Activated naive CD4-positive, alpha-beta T cell treated with anti-CD3 and anti-CD28 coated beads for 36 hours (primary cell): Measurements from ENCODE around the gene KRTAP12-2. TPM values are rescaled to one million over a fixed set of nuclear protein-coding genes. Genes with fewer than 3 reads are reported as not detected.
A peak's percentile ranks its signal among the peaks of the same experiment; 100 is the strongest.
"Not testable (repeated sequence)": the region's sequence is repeated elsewhere in the genome, so short reads cannot be mapped to it uniquely, and the experiment has no call there.

ENCODE experiments used
- CTCF ChIA-PET: fragments of 350-600 bp; sonication (Branson Sonifier 250); formaldehyde crosslinking; loops from one replicate; lab custom pipeline; 2021; ENCODE audit warnings: antibody characterized with exemption; lab: Charles Lee
- DNase-seq: peaks from one replicate; pipeline ENCODE4 v3.0.0-alpha.2; 2020
- H3K27ac Mint-ChIP-seq: one replicate; pipeline ENCODE4 v1.8.0; 2021; ENCODE audit warnings: mild to moderate bottlenecking, mixed read lengths
- H3K27me3 Mint-ChIP-seq: one replicate; pipeline ENCODE4 v1.8.0; 2021; ENCODE audit warnings: low read depth, mixed read lengths
- H3K36me3 Mint-ChIP-seq: one replicate; pipeline ENCODE4 v1.8.0; 2021; ENCODE audit warnings: low read depth, mixed read lengths
- H3K4me1 Mint-ChIP-seq: one replicate; pipeline ENCODE4 v1.8.0; 2021; ENCODE audit warnings: low read depth, mixed read lengths
- H3K4me3 Mint-ChIP-seq: one replicate; pipeline ENCODE4 v1.8.0; 2021; ENCODE audit warnings: mild to moderate bottlenecking, moderate library complexity, mixed read lengths
- H3K9me3 Mint-ChIP-seq: one replicate; pipeline ENCODE4 v1.8.0; 2021; ENCODE audit warnings: mixed read lengths
- intact Hi-C: fragments of 100-400 bp; cut with micrococcal nuclease; formaldehyde crosslinking; loops from one replicate; pipeline ENCODE4 v1.15.1; 2023
- total RNA-seq, 2 experiments: library from RNA; stranded (reverse); gene quantifications; one replicate each; pipeline ENCODE4 v1.2.3, GENCODE V29; 2021

KRTAP12-2 gene
- total RNA-seq, 2 experiments from 2014 or later: not detected

DNA sequence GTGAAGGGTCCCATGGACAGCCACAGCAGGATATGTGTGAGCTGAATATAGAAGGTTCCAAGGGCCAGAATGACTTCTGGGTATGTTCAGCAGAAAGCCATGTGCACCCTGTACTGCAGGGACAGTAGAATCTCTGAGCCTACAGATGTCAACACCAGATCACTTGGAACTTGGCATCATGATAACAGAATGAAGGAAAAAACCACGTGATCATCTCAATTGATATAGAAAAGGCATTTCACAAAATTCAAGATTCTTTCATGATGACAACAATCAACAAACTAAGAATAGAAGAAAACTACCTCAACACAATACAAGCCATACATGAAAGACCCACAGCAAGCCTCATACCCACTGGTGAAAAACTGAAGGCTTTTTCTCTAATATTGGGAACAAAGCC is 885 bp upstream of the KRTAP12-2 start:
- H3K9me3 Mint-ChIP-seq: peaks cover 13% of the 10 kb centered on the region
- no peaks in the 10 kb centered on the region for H3K36me3 Mint-ChIP-seq
- no peak overlapping the region for H3K27ac Mint-ChIP-seq
- no peaks in the 10 kb centered on the region for H3K27me3 Mint-ChIP-seq
- intact Hi-C loops: no loop called here
- no peak overlapping the region for H3K4me3 Mint-ChIP-seq
- H3K4me1 Mint-ChIP-seq: no peaks in the 10 kb centered on the region
- no peak for DNase-seq
- CTCF ChIA-PET: interaction anchor here (1.0 kb wide), 1 partner anchor 126 kb away, joined by 5 read pairs; no protein-coding TSS in a partner anchor

DNA sequence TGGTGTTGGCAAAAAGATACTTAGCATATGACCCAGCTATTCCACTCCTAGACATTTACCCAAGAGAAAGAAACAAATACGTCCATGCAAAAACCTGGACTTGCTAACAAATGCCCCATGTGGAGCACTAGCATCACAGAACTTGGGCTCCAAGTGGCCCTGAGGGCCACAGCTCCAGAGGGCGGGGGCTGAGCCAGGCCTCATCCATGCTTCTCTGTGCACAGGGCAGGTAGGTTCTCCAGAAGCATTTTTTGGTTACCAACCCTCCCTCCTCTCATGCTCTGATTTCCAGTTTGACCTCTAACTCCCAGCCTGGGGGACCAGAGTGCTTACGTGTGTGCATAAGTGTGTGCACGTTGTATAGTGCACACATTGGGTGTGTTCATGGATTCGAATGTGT is 2.0 kb downstream of the KRTAP12-2 start:
- intact Hi-C loops: no loop called here
- CTCF ChIA-PET: interaction anchor here (0.6 kb wide), 1 partner anchor 29 kb away, joined by 3 read pairs; no protein-coding TSS in a partner anchor
- peaks cover 2% of the 10 kb centered on the region for H3K4me1 Mint-ChIP-seq
- peaks cover 7% of the 10 kb centered on the region for H3K9me3 Mint-ChIP-seq
- no peak for DNase-seq
- H3K36me3 Mint-ChIP-seq: no peaks in the 10 kb centered on the region
- no peak overlapping the region for H3K4me3 Mint-ChIP-seq
- no peak overlapping the region for H3K27ac Mint-ChIP-seq
- H3K27me3 Mint-ChIP-seq: no peaks in the 10 kb centered on the region

DNA sequence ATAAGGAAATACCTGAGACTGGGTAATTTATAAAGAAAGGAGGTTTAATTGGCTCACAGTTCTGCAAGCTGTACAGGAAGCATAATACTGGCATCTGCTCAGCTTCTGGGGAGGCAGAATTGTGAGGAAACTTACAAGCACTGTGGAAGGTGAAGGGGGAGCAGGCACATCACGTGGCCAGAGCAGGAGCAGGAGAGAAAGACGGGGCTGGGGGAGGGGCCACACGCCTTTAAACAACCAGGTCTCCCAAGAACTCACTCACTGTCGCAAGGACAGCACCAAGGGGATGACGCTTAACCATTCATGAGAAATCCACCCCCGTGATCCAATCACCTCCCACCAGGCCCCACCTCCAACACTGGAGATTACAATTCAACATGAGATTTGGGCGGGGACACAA is 5.2 kb downstream of the KRTAP12-2 start:
- DNase-seq, H3K4me3 Mint-ChIP-seq, CTCF ChIA-PET, H3K27me3 Mint-ChIP-seq, H3K27ac Mint-ChIP-seq, intact Hi-C loops, H3K36me3 Mint-ChIP-seq: not testable (repeated sequence)
- Mint-ChIP-seq H3K9me3 (peaks cover 15% of the 10 kb centered on the region), H3K4me1 (peaks cover 30% of the 10 kb centered on the region)

DNA sequence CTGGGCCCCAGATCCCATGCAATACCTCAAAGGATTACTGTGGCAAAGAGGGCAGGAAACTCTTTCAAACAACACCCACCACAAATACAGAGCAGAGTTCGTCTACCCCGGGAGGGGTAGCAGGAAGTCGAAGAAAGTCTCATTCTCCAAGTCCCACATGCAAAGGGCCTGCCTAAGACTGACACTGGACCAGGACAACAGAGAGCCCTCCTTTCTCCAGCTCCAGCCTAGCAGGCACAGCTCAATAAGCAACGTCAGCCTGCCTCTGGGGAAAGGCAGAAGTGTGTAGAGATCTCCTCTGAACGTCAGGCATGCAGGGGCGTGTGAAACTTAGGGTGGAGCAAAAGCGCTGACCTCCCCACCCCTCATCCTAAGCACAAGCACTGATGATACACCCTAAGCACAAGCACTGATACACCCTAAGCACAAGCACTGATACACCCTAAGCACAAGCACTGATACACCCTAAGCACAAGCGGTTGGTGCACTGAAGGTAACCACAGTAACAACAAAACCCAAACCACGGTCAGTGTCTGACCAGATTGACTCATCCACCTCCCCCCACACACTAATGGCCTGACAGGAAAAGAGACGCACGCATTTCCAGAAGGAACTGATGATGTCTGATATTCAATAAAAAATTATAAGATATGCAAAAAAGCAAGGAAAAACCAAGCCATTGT is 7.7 kb downstream of the KRTAP12-2 start:
- no peak overlapping the region for H3K27ac Mint-ChIP-seq
- H3K9me3 Mint-ChIP-seq: peaks cover 28% of the 10 kb centered on the region
- CTCF ChIA-PET: no interaction called here
- peaks cover 42% of the 10 kb centered on the region for H3K4me1 Mint-ChIP-seq
- intact Hi-C loops: loop anchor here (1.0 kb wide), 1 partner anchor 40 kb away; no protein-coding TSS in a partner anchor
- H3K36me3 Mint-ChIP-seq: peaks cover 7% of the 10 kb centered on the region
- no peak overlapping the region for H3K4me3 Mint-ChIP-seq
- no peak for DNase-seq
- H3K27me3 Mint-ChIP-seq: no peaks in the 10 kb centered on the region

DNA sequence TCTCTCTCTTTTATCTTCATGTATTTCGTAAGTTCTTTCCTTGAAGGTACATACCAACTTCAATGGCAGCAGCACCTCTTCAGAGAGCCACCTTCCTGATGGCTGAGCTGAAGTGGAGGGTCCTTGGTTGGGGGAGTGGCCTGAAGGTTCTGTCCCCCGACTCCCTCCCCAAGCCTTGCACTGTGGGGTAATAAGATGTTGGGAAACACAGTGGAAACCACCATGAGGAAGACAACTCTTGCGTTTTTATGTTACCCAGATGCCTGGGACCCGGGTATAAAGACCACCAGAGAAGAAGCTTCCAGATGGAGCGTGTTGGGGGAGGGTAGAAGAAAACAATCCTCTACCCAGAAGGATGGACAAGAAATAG is 8.2 kb downstream of the KRTAP12-2 start:
- Mint-ChIP-seq H3K4me3 (no peak overlapping the region), H3K4me1 (peaks cover 48% of the 10 kb centered on the region), H3K36me3 (peaks cover 7% of the 10 kb centered on the region), H3K9me3 (peaks cover 31% of the 10 kb centered on the region), H3K27me3 (no peaks in the 10 kb centered on the region), H3K27ac (peak overlapping the region; percentile 67)
- CTCF ChIA-PET: interaction anchor here (1.1 kb wide), 1 partner anchor 9 kb away, joined by 3 read pairs; no protein-coding TSS in a partner anchor
- no peak for DNase-seq
- intact Hi-C loops: loop anchor here (1.0 kb wide), 1 partner anchor 39 kb away; no protein-coding TSS in a partner anchor

DNA sequence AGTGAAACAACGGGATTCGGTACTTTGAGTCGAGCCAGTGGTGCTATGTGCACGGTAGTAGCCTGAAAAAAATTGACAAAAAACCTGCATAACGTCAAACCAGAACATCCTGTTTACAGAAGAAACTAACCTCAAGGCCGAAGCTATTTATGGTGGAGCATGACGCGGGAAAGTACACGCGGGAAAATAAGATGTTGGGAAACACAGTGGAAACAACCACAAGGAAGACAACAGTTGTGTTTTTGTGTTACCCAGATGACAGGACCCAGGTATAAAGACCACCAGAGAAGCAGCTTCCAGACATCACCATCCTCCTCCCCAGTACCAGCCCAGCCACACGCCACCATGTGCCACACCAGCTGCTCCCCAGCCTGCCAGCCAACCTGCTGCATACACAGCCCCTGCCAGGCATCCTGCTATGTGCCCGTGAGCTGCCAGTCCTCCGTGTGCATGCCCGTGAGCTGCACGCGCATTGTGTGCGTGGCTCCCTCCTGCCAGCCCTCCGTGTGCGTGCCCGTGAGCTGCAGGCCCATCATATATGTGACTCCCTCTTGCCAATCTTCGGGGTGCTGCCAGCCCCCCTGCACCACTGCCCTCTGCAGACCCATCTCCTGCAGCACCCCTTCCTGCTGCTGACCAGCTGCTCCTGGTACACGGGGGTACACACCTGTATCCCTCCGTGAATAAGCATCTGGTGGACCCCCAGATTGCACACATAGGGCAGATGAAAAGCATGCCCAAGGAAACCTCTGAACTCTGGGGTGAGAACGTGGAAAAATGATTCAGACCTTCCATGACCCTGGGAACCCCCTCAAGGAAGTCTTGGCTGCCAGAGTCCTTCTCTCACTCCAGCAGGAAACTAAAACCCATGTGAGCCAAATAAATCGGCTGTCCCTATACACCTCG is 8.8 kb downstream of the KRTAP12-2 start, which contains the start of gene KRTAP12-3:
Gene KRTAP12-3, plus strand, starts transcription at position 298 of the 906 bp plus-strand sequence. Its CDS starts 48 bp downstream, at position 346.
- Mint-ChIP-seq H3K9me3 (peaks cover 33% of the 10 kb centered on the region), H3K4me1 (peaks cover 49% of the 10 kb centered on the region)
- intact Hi-C loops: loop anchor here (1.0 kb wide), 2 partner anchors 39 to 256 kb away; no protein-coding TSS in a partner anchor

DNA sequence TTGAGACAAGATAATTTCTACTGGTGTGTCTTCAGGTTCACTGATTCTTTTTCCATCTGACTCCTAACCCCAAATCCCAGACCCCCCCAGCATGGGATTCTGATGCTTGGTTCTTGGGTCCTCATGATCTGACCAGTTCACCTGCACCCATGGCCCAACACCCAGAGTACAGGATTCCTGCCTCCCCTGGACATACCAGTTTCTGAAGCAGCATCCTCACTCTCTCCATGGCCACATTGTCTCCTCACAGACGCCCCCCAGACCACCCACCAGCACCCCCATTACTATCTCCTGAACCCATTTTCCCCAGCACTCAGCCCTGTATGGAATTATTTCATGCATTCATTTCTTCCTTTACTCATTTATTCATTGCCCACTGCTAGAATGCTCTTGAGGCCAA is 9.9 kb downstream of the KRTAP12-2 start:
- CTCF ChIA-PET: no interaction called here
- intact Hi-C loops: loop anchor here (1.0 kb wide), 1 partner anchor 257 kb away; no protein-coding TSS in a partner anchor
- no peak overlapping the region for H3K4me3 Mint-ChIP-seq
- H3K9me3 Mint-ChIP-seq: peaks cover 29% of the 10 kb centered on the region
- H3K27ac Mint-ChIP-seq: peak overlapping the region; percentile 6
- H3K4me1 Mint-ChIP-seq: peaks cover 49% of the 10 kb centered on the region
- no peaks in the 10 kb centered on the region for H3K27me3 Mint-ChIP-seq
- H3K36me3 Mint-ChIP-seq: peaks cover 7% of the 10 kb centered on the region
- no peak for DNase-seq

More for the DNA sequence above, 8.8 kb downstream of the KRTAP12-2 start, which contains the start of gene KRTAP12-3:
- CTCF ChIA-PET: interaction anchor here (1.1 kb wide), 1 partner anchor 9 kb away, joined by 3 read pairs; no protein-coding TSS in a partner anchor
- peak; percentile 45 for DNase-seq
- H3K27me3 Mint-ChIP-seq: no peaks in the 10 kb centered on the region
- peaks cover 7% of the 10 kb centered on the region for H3K36me3 Mint-ChIP-seq
- H3K4me3 Mint-ChIP-seq: peak within 1 kb of the TSS; percentile 48
- peak within 1 kb of the TSS; percentile 76 for H3K27ac Mint-ChIP-seq

DNA sequence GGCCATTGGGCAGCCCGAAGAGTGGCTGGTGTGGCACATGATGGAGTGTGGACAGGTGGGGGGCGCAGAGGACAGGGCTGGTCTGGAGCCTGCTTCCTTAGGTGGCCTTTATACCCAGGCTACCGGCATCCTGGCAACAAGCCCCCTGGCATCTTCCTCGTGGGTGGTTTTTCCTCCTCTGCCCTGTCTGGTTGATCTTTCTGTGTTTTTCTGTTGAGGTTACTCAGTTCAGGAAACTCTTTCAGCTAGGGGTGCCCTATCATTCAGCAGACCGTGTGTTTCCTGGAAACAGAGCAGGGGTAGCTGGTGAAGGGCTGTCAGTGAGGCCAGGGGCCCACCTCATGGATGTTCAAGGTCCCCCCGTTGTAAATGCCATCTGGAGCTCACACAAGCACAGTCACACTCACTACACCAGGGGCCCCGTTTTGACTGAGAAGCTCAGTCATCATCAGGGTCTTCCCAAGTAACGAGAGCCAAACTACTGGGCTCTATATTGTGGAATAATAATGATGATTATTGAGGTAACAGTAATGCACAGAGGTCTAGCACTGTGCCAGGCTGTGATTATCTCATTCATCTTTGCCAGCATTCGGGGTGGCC is 12.1 kb downstream of the KRTAP12-2 start, which contains the start of gene KRTAP12-4:
Gene KRTAP12-4, minus strand, starts transcription at position 84 of the 600 bp plus-strand sequence. Its CDS starts 45 bp downstream, at position 39.
- H3K4me3 Mint-ChIP-seq: no peak within 1 kb of the TSS
- DNase-seq: no peak
- H3K27ac Mint-ChIP-seq: no peak within 1 kb of the TSS
- peaks cover 46% of the 10 kb centered on the region for H3K4me1 Mint-ChIP-seq
- H3K27me3 Mint-ChIP-seq: no peaks in the 10 kb centered on the region
- H3K9me3 Mint-ChIP-seq: peaks cover 29% of the 10 kb centered on the region
- peaks cover 7% of the 10 kb centered on the region for H3K36me3 Mint-ChIP-seq
- intact Hi-C loops: no loop called here
- CTCF ChIA-PET: no interaction called here

DNA sequence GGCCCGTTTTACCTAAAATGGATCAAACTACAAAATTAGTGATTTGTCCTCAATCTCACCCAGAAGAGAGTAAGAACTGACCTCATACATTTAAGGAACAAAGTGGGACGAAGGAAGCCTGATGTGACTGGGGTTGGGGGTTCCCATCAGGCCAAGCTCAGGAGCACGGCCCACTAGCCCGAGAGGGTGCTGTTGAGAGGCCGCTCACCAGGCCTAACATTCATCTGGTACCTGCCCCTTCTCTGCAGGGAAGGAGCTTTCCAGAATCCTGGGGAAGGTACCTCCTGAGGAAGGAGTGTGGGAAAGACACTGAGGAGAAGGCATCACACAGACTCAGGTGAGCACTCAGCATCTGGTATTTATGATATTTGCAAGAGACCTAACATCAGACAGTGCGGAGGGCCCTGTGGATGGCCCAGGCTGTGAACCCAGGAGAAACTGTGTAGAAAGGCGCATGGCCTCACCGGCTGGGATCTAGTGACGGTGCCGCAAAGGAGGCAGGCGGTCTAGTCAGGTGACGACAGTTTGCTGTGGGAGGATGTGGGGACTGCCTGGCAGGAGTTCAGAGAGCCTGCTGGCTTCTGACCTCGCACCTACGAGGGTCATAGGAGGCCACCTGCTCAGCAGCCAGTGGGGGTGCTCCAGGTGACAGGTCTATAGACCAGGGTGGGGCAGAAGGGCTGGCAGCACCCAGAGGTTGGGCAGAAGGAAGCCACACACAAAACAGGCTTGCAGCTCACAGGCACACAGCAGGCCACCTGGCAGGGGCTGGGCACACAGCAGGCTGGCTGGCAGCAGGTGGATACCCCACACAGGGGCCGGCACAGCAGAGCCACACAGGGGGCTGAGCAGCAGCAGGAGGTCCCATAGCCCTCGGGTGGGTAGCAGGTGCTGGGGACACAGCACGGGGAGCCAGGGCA is 12.8 kb downstream of the KRTAP12-2 start:
- no peaks in the 10 kb centered on the region for H3K27me3 Mint-ChIP-seq
- no peak overlapping the region for H3K27ac Mint-ChIP-seq
- no peak overlapping the region for H3K4me3 Mint-ChIP-seq
- peaks cover 29% of the 10 kb centered on the region for H3K9me3 Mint-ChIP-seq
- intact Hi-C loops: no loop called here
- DNase-seq: peak; percentile 50
- H3K36me3 Mint-ChIP-seq: peaks cover 7% of the 10 kb centered on the region
- CTCF ChIA-PET: interaction anchor here (0.6 kb wide), 1 partner anchor 27 kb away, joined by 3 read pairs; no protein-coding TSS in a partner anchor
- H3K4me1 Mint-ChIP-seq: peaks cover 42% of the 10 kb centered on the region

DNA sequence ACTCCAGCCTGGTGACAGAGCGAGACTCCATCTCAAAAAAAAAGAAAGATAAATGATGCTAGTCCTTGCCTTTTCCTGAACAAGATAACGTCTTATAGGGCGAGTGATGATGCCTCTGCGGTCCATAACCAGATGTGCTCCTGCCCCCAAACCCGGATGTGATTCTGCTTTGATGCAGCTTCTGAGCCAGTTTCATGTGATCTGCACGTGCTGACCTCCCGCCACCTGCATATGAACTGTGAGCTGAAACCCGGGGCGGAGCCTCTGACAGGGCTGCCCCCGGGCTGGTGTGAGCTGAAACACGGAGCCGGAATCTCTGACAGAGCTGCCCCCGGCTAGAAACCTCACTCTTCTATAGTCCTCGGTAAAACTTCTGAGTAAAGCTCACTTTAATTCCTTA is 13.6 kb downstream of the KRTAP12-2 start:
- Mint-ChIP-seq H3K27me3 (no peaks in the 10 kb centered on the region), H3K4me3 (no peak overlapping the region), H3K9me3 (peaks cover 29% of the 10 kb centered on the region), H3K27ac (no peak overlapping the region), H3K4me1 (peaks cover 34% of the 10 kb centered on the region), H3K36me3 (peaks cover 7% of the 10 kb centered on the region)
- intact Hi-C loops: no loop called here
- CTCF ChIA-PET: interaction anchor here (0.6 kb wide), 1 partner anchor 28 kb away, joined by 3 read pairs; no protein-coding TSS in a partner anchor
- no peak for DNase-seq
